ENCODE measurements around the gene GABRB2.

GRCh38 chr5:161286066-161286655, 260.4 kb downstream of the GABRB2 start:
- no peak for TF ChIP-seq YY1 (IDR thresholded peaks at IDR 0.05; ENCODE audit: insufficient read depth, insufficient read length)
- no peak for TF ChIP-seq SUZ12 (IDR thresholded peaks at IDR 0.05; ENCODE audit: extremely low read depth, insufficient read depth, insufficient read length)

Data from NT2/D1 (cell line).